NK-92 treated with Interleukin-12 subunit alpha and Interleukin-12 subunit beta, amount 100 ng/mL, for 24 hours (cell line): ENCODE results near the gene FNDC1.

Experiments
- DNase-seq: peaks from one replicate; lab custom pipeline; 2025; lab: John Stamatoyannopoulos, UW

The FNDC1 gene

DNA sequence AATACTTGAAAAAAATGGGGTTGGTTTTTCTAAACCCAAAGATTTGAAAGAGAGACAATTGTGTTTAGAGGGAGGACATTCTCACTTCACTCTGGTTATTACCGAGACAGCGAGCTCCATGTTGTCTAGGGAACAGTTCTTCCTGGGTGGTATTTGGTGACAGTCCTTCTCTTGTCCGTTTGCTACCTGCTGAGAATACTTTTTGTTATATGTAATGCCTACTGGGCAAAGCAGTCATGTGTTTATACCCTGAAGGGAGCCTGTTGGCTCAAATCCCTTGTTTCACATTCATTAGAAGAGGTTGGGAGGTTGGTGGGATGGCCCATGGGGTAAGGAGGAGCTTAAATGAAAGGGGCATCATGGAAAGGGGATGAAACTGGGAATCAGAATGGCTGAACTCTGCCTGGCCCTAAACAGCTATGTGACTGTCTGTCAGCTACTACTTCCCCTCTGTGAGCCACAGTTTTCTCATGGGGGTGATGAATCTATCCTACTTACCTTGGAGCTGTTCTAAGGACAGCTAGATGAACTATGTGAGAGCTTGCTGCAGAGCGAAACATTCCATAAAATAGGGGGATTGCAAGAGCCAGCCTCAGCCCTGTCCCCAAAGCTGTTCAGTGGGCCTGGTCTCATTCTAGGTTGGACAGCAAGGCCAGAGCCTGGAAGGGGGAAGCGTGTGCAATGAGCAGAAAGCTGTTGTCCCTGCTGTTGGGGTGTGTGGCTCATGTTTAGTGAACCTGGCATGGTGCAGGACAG, 43.5 kb downstream of the FNDC1 start:
- DNase-seq: no peak

DNA sequence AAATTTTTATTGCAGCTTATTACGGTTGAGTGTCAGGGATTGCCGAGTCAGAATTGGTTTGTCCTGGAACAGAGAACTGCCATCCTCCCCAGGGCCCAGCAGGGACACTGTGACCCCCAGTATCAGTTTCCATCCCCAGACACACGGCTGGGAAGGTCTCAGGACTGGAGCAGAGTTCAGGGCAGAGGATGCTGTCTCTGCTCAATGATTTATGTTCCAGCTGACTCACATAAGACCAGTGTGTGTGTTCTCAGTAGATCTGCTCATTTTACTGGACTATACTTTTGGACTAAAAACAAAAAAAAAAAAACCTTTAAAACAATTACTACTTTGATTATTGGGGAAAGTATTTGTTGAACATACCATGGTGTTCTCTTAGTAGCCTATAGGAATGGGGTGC, 44.2 kb downstream of the FNDC1 start:
- DNase-seq: no peak

DNA sequence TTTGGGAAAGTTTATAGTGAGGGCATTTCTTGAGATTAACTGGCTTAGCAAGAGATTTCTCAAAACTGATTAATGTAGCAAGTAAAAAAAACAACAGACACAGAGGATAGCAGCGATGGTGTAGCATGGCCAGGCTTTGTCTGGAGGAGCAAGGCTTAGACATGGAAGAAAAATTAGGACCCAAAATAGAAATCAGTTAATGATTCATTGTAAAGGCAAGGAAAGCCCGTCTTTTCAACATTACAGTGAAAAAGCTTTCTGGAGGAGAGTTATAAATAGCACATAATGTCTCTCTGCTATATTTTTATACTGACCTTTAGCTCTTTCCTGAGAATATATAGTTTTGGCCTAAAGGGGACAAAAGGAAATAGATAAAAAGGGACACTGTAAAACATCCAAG, 45.1 kb downstream of the FNDC1 start:
- DNase-seq: no peak

DNA sequence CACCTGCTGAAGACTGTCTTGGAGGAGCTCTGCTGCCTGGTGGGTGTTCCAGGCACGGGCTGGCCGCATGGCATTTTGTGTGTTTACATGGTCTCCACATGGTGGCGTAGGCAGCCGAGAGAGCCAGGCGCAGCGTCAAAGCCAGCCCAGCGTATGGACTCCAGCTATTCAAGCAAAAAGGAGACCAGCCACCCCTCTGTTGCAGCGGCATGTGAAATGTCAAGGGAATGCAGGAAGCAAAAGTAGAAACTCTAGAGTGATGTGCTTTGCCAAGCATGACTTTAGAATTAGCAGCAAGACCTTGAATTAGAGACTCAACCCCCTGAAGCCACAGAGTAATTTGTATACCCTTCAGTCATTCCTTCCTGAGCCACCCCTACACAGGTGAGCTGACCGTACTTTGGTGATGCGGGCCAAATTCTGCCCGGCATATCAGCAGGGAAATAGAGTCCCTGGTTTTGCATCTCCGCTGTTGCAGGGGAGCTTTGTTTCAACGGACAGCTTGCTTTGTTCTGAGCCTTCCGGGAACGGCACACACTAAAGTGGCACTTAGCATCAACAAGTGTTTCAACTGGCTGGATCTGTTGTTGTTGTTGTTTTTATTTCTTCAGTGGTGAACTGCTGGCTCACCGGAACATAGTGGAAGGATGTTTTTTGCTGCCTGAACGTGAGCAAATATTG, 48.5 kb downstream of the FNDC1 start:
- DNase-seq: no peak

DNA sequence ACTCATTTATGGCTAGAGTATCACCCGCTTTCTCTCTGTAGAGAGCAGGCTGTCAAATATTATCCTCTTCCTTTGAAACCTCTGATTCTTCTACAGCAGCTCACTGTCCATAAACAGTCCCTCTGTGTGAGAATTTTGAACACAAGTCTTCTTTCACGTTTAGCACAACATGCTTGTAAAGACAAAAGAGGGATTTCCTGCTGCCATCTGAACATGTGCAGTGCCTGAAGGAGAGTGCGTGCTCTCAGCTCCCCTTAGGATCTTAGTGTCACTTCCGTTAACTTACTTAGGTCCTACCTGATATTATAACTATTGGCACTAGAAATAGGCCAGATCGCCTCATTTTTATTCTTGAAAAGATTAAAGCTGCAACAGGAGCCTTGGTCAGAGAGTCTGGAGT, 50.9 kb downstream of the FNDC1 start:
- no peak for DNase-seq

DNA sequence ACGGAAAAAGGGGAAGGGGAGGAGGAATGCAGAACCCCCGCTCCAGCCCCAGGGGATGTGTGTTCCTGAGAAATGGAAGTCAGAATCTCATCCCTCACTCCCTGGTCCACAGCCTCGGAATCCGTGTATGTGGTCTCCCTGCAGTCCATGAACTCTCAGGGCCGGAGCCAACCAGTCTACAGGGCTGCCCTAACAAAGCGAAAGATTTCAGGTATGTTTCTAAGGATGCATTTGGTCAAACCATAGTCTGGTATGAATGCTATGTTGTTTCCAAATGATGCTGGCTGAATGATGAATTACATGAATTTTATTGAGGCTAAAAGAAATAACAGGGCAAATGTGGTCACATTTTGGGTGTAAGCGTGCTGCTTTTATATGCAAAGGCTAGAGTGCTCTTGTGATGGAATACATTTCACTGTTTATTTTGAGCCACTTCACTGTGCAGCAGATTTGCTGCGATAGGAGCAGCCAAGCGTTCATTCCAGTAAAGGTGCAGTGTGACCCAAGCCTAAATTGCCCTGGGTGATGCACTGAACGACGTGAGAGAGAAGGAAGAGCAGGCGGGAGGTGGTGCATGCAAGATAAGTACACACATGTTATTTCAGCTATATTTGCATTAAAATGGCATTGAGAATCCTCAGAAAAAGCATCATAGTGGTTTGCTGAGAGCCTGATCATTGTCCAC, 52.4 kb downstream of the FNDC1 start:
- no peak for DNase-seq

DNA sequence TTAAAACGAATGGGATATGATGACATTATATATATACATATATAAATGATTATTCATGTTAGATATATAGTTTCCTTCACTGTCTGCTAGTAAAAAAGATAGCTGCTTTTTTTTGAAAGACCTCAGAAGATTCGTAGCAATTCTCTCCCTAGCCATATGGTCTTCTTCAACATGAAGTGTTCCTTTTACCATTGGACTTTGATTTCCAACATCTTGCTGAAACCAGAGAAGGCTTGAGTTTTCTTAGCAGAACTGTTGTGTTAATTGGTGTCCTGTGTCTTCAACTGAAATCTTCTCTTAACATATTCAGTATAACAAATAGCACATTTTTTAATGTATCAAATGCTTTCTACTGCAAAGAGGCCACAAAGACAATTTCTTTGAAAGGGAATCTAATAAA, 55.3 kb downstream of the FNDC1 start:
- no peak for DNase-seq

DNA sequence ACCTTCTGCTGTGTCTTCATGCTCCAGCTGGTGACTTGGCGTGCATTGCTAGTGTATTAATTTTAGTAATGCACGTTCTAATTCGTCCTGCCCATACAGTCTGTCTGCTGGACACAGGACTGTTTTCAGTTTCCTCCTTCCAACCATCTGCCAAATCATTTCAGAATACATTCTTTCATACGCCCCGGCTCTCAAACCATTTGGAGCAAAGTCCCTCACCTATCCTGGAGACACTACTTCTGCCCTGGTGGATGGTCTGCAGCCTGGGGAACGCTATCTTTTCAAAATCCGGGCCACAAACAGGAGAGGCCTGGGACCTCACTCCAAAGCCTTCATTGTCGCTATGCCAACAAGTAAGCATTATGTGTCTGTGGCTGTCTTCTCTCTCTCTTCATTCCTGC, 60.5 kb downstream of the FNDC1 start:
- DNase-seq: no peak

DNA sequence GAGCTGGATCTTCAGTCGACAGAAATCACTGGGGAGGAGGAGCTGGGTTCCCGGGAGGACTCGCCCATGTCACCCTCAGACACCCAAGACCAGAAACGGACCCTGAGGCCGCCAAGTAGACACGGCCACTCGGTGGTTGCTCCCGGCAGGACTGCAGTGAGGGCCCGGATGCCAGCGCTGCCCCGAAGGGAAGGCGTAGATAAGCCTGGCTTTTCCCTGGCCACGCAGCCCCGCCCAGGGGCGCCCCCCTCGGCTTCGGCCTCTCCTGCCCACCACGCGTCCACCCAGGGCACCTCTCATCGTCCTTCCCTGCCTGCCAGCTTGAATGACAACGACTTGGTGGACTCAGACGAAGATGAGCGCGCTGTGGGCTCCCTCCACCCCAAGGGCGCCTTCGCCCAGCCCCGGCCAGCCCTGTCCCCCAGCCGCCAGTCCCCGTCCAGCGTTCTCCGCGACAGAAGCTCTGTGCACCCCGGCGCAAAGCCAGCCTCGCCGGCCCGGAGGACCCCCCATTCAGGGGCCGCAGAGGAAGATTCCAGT, 63.0 kb downstream of the FNDC1 start:
- DNase-seq: no peak

DNA sequence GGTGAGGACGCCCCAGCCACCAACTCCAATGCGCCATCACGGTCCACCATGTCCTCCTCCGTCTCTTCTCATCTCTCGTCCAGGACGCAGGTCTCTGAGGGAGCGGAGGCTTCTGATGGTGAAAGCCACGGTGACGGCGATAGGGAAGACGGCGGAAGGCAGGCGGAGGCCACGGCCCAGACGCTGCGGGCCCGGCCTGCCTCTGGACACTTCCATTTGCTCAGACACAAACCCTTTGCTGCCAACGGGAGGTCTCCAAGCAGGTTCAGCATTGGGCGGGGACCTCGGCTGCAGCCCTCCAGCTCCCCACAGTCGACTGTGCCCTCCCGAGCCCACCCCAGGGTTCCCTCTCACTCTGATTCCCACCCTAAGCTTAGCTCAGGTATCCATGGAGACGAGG, 63.6 kb downstream of the FNDC1 start:
- no peak for DNase-seq

DNA sequence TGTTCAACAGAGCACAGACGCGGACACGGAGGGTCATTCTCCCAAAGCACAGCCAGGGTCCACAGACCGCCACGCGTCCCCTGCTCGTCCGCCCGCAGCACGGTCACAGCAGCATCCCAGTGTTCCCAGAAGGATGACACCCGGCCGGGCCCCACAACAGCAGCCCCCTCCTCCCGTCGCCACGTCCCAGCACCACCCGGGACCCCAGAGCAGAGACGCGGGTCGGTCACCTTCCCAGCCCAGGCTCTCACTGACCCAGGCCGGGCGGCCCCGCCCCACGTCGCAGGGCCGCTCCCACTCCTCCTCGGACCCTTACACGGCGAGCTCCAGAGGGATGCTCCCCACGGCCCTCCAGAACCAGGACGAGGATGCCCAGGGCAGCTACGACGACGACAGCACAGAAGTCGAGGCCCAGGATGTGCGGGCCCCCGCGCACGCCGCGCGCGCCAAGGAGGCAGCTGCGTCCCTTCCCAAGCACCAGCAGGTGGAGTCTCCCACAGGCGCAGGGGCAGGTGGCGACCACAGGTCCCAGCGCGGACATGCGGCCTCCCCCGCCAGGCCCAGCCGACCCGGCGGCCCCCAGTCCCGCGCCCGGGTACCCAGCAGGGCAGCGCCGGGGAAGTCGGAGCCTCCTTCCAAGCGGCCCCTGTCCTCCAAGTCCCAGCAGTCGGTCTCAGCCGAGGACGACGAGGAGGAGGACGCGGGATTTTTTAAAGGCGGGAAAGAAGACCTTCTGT, 64.3 kb downstream of the FNDC1 start:
- no peak for DNase-seq

DNA sequence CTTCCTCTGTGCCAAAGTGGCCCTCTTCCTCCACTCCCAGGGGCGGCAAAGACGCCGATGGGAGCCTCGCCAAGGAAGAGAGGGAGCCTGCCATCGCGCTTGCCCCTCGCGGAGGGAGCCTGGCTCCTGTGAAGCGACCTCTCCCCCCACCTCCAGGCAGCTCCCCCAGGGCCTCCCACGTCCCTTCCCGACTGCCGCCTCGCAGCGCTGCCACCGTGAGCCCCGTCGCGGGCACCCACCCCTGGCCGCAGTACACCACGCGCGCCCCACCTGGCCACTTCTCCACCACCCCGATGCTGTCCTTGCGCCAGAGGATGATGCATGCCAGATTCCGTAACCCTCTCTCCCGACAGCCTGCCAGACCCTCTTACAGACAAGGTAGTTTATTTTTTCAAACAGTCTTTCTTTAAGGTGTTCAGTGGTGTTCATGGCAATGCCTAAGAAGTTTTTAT, 64.9 kb downstream of the FNDC1 start:
- no peak for DNase-seq

DNA sequence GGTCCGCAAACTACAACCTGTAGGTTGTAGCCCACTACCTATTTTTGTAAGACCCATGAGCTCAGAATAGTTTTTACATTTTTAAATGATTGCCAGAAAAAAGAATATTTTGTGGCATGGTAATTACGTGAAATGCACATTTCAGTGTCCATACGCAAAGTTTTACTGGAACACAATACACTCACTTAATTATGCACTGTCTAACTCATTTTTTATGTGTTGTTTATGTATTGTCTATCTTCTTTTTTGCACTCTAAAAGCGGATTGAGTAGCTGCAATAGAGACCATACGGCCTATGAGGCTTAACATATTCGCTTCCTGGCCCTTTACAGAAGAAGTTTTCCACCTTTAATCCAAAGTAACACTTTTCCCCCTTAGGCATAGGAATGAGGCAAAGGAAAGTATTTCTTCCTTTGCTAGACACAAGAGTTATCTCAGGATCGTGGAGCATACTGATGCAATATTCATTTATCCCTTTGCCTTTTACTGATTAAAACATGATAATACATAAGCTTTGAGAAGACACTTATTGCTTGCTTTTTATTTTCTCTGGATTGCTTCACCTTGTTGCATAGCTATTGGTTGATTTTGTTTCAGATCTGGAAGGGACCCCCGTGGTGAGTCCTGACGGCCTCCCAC, 69.8 kb downstream of the FNDC1 start:
- DNase-seq: no peak

DNA sequence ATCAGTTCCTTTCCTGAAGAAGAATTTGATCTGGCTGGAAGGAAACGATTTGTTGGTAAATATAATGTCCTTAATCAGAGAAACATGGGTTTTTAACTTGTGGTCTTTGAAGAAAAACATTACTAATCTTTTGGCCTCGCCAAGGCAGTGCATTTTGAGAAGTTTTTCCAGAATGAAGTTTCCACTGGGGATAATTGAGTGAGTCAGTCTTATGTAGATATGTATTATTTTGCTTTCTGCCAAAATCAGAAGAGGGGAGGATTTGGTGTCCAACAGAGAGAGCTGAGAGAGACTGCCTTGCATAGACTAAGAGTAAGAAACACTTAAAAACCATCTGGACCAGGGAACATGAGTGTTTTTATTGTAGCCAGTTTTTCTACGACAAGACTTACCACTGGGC, 79.9 kb downstream of the FNDC1 start:
- no peak for DNase-seq

DNA sequence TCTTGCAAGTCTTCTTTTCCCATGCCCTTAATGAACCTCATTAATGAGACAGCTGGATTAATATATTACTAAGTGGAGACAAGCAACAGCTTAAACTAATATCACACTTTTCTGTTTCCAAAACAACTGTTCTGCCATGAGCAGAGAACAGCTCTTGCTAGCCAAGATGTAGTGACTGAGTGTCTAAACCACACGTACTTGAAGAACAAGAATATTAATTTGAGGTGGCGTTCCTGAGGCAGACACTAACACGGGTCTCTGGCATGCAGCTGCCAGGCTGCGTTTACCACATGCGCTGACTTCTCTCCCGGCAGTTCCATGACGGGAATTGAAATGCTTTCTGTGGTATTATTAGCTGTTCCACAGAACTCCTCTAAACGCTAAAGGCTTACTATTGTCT, 80.6 kb downstream of the FNDC1 start:
- no peak for DNase-seq

DNA sequence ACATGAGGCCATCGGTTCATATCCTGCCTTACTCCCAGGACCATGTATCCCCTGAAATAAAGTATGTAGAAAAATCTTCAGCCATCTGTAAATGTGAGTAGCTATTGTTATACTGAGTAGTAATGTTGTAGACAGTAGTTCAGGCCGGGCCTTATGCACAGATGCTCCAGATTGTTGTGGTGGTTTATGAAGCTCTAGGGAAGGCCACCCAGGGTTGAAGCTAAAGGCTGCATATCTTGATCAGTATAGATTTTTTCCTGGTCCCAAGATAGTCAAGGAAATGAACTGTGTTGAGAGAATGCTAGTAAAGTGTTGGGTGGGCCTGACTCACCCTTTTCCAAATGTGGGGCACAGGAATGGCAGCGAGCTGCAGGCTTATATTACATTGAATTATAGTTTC, 81.4 kb downstream of the FNDC1 start:
- DNase-seq: no peak

DNA sequence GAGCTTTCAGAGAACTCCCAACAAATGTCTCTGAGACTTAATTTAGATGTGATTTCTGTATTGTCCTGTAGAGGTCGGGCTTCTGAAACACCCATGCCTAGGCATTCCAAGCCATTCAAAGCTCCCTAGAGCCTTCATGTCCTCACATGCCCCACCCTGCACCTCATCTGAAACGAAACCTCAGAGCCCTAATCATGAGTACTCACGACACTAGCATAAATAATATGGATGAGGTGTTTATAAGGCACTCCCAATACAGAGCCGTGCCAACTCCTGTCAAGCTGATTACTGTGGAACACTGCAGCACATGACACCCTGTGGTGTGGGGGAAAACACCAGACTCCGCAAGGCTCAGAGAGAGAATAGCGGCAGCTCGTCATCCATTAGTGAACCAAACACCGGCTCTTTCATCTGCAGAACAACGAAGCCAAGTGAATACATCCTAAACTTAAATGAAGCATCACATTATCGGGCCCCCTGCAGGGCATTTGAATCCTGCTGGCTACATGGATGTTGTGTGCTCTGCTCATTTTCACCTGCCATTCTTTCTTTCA, 83.8 kb downstream of the FNDC1 start:
- no peak for DNase-seq

DNA sequence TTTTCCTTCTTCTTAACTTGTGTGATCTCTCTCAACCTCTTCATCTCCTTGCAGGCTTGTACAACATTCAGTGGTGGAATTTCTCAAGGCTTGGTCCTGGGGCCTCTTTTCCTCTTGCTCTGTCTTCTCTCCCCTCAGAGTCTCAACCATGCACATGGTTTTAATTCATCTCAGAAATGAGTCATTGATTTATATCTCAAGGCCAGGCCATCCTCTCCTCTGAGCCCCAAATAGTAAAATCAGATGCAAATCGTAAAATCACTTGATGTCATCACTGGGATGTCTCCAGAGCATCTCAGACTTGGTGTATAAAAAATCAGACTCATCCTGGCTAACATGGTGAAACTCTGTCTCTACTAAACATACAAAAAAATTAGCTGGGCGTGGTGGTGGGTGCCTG, 85.0 kb downstream of the FNDC1 start:
- DNase-seq: no peak

DNA sequence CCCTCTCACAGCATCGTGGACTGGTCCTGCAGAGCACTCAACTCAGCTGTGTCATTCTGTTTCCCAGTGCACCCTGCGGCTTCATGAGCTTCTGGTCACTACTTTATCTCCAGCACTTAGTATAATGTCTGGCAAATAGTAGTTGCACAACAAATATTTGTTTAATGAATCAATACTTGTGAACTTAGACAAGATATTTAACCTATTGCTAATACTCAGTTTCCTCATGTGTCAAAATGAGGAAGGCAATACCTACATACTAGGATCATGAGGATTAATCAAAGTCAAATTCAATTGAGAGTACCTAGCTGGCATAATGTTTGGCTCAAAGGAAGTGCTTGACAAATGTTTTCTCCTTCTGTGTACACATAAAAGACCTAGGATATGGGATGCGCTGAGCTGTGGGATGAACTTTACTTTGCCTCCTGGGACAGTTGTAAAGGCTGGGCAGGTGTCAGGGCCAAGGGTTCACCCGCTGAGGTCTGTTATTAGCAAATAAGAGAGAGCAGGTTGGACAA, 86.3 kb downstream of the FNDC1 start:
- DNase-seq: no peak

DNA sequence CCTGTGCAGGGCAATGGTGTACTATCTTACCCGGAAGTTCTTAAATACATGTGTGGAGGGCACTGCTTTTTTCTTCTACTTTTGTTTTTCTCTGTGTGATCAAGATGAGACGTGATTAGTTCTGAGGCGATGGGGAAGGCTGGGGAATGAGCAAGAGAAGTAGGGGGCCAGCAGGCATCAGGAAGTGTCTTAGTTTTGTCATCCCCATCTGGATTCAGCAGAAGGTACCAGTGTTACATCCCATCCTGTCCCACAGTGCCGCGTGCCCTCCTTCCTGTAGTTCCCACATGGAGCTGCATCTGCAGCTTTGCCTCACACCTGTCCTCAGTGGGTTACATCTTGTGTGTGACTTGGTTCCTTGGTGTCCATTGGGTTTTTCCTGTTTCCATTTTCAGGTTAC, 86.9 kb downstream of the FNDC1 start:
- no peak for DNase-seq

DNA sequence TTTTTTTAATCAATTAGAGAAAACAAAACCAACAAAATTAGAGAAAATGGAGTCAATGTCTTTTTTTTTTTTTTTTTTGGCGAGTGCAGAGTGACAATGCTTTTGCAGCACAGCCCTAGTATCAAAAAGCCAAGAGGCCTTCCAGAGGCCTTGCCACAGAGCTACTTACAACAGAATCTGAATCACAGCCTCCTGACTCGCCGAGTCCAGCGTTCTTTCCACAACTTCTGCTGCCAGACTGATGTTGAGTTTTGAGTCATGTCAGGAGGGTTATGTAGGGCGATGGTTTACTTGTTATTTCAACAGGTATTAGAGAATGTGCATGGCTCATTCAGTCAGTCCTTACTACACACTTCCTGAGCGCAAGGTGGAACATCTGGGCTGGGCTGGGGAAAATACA, 88.6 kb downstream of the FNDC1 start:
- DNase-seq: no peak
